Trophoblast cell (in vitro differentiated cells and primary cell): Measurements from ENCODE around the gene BLOC1S2.
"Not testable (repeated sequence)": the region's sequence is repeated elsewhere in the genome, so short reads cannot be mapped to it uniquely, and the experiment has no call there.

ENCODE experiments used
- DNase-seq, 2 donors: peaks; one replicate each; pipeline ENCODE4 v3.0.0-alpha.2; 2016
- H2AFZ ChIP-seq: 2 replicates; pipeline ENCODE4 v1.6.1; 2013; ENCODE audit warnings: low read length, moderate library complexity, mild to moderate bottlenecking; ENCODE audit not compliant: insufficient read depth, poor library complexity
- H2AK5ac ChIP-seq: 2 replicates; pipeline ENCODE4 v1.6.1; 2013; ENCODE audit warnings: mild to moderate bottlenecking, low read length
- H2BK120ac ChIP-seq: 2 replicates; pipeline ENCODE4 v1.6.1; 2013; ENCODE audit warnings: low read length, mild to moderate bottlenecking, moderate library complexity; ENCODE audit not compliant: insufficient read depth, poor library complexity
- H2BK12ac ChIP-seq: 2 replicates; pipeline ENCODE4 v1.6.1; 2013; ENCODE audit warnings: mild to moderate bottlenecking, low read length, moderate library complexity
- H2BK5ac ChIP-seq: 2 replicates; pipeline ENCODE4 v1.6.1; 2013; ENCODE audit warnings: low read length, low read depth, moderate library complexity, mild to moderate bottlenecking; ENCODE audit not compliant: poor library complexity
- H3K14ac ChIP-seq: 2 replicates; pipeline ENCODE4 v1.6.1; 2013; ENCODE audit warnings: mild to moderate bottlenecking, low read length
- H3K18ac ChIP-seq: 2 replicates; pipeline ENCODE4 v1.6.1; 2013; ENCODE audit warnings: mild to moderate bottlenecking, low read length
- H3K23ac ChIP-seq: 2 replicates; pipeline ENCODE4 v1.6.1; 2013; ENCODE audit warnings: low read length
- H3K27ac ChIP-seq: 2 replicates; pipeline ENCODE4 v1.5.1; 2013; ENCODE audit warnings: low read depth, mild to moderate bottlenecking, inconsistent platforms, low read length, moderate library complexity
- H3K27me3 ChIP-seq: 2 replicates; pipeline ENCODE4 v1.6.1; 2013; ENCODE audit warnings: inconsistent platforms, mild to moderate bottlenecking, low read length, moderate library complexity; ENCODE audit not compliant: insufficient read depth
- H3K36me3 ChIP-seq, 2 experiments: 1 replicate in 1 of 2; 2 replicates in 1 of 2; pipeline ENCODE4 v1.6.1; 2013; ENCODE audit warnings: low read length in 2 of 2, mild to moderate bottlenecking in 2 of 2, moderate library complexity in 1 of 2; ENCODE audit not compliant: insufficient read depth in 2 of 2, control insufficient read depth in 1 of 2
- H3K4ac ChIP-seq: 2 replicates; pipeline ENCODE4 v1.6.1; 2013; ENCODE audit warnings: low read depth, mild to moderate bottlenecking, low read length, moderate library complexity
- H3K4me1 ChIP-seq, 2 experiments: 1 replicate in 1 of 2; 2 replicates in 1 of 2; pipeline ENCODE4 v1.6.1; 2013; ENCODE audit warnings: low read length in 2 of 2, mild to moderate bottlenecking in 2 of 2, moderate library complexity in 1 of 2; ENCODE audit not compliant: insufficient read depth in 2 of 2, control insufficient read depth in 1 of 2
- H3K4me2 ChIP-seq: 2 replicates; pipeline ENCODE4 v1.6.1; 2013; ENCODE audit warnings: inconsistent platforms, mild to moderate bottlenecking, low read length, moderate library complexity
- H3K4me3 ChIP-seq: 2 replicates; pipeline ENCODE4 v1.5.1; 2013; ENCODE audit warnings: mild to moderate bottlenecking, low read depth, low read length, inconsistent platforms
- H3K79me1 ChIP-seq: one replicate; pipeline ENCODE4 v1.6.1; 2013; ENCODE audit warnings: low read length
- H3K79me2 ChIP-seq: 2 replicates; pipeline ENCODE4 v1.6.1; 2013; ENCODE audit warnings: low read length, mild to moderate bottlenecking; ENCODE audit not compliant: control insufficient read depth, insufficient read depth, poor library complexity
- H3K9ac ChIP-seq: 2 replicates; pipeline ENCODE4 v1.6.1; 2013; ENCODE audit warnings: mild to moderate bottlenecking, low read length
- H3K9me3 ChIP-seq: 2 replicates; pipeline ENCODE4 v1.6.1; 2013; ENCODE audit warnings: low read depth, mild to moderate bottlenecking, control low read depth, inconsistent platforms, low read length; ENCODE audit not compliant: insufficient read depth
- H4K12ac ChIP-seq: 2 replicates; pipeline ENCODE4 v1.6.1; 2013; ENCODE audit warnings: low read depth, mild to moderate bottlenecking, low read length, moderate library complexity
- H4K8ac ChIP-seq: 2 replicates; pipeline ENCODE4 v1.6.1; 2013; ENCODE audit warnings: low read depth, mild to moderate bottlenecking, low read length, moderate library complexity
- H4K91ac ChIP-seq: one replicate; pipeline ENCODE4 v1.6.1; 2013; ENCODE audit warnings: low read depth, mild to moderate bottlenecking, low read length, moderate library complexity
- WGBS: extraction: QIAGEN DNeasy Blood & Tissue Kit; methylation state at CpG from one replicate; pipeline ENCODE4 v1.1.7; 2013; ENCODE audit warnings: missing lambda C conversion rate; ENCODE audit not compliant: insufficient read length, insufficient coverage; ENCODE audit errors: extremely low coverage; 5-methylcytosine and 5-hydroxymethylcytosine counted together

BLOC1S2 gene

DNA sequence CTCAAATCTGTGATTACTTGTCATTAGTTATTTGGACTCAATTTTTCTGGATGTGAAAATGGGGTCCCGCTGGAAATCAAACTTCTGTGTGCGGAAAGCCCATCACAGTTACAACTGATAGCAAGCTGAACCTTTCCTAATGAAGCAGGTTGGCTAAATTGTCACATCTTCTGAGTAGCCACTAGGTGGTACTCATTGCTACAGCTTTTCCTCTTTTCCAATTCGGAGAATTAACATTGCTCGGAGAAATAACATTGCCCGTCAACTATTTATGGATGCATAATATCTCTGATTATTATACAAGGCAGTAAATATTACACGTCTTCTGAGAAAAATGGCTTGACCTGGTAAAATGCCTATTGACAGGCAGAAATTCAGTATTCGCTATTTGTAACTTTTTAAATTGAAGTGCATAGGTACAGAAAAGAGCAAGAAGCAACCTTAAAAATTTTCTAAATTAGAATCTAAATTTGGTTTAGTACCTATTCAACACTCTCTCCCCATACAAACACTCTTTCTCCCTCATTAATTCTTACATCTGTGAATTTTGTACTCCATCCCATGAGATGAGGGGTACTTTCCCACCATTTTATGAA lies 17.3 kb upstream of the BLOC1S2 start:
- Histone ChIP-seq H3K4me2 (no peak overlapping the region), H3K27me3 (no peaks in the 10 kb centered on the region)

DNA sequence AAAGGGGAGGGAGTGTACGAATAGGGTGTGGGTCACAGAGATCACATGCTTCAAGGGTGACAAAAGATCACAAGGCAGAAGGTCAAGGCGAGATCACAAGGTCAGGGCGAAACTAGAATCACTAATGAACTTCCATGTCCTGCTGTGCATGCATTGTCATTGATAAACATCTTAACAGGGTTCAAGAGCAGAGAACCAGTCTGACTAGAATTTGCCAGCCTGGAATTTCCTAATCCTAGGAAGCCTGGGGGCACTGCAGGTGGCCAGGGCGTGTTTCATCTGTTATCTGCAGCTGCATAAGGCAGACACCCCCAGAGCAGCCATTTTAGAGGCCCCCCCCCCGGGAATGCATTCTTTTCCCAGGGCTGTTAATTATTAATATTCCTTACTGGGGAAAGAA lies 14.6 kb upstream of the BLOC1S2 start:
- not testable (repeated sequence) for H4K8ac ChIP-seq, H3K4me2 ChIP-seq, H2BK12ac ChIP-seq, H3K4me1 ChIP-seq, H3K36me3 ChIP-seq, H3K4ac ChIP-seq, H3K79me1 ChIP-seq, H2BK120ac ChIP-seq, H4K91ac ChIP-seq, H3K9ac ChIP-seq, H3K18ac ChIP-seq, H3K23ac ChIP-seq, H3K9me3 ChIP-seq, H2AFZ ChIP-seq, H3K79me2 ChIP-seq, H3K27me3 ChIP-seq, H3K14ac ChIP-seq, H2AK5ac ChIP-seq, H3K27ac ChIP-seq, H2BK5ac ChIP-seq, H4K12ac ChIP-seq, H3K4me3 ChIP-seq
- peak; percentile 86 for DNase-seq
- no CpG with 5 or more reads among the region's 5 CpGs for WGBS

More for the DNA sequence above, 17.3 kb upstream of the BLOC1S2 start:
- no peaks in the 10 kb centered on the region for H3K79me2 ChIP-seq
- H3K27ac ChIP-seq: no peak overlapping the region
- no peaks in the 10 kb centered on the region for H3K79me1 ChIP-seq
- H3K4ac ChIP-seq: no peak overlapping the region
- no peaks in the 10 kb centered on the region for H3K36me3 ChIP-seq
- peaks cover 2% of the 10 kb centered on the region for H3K9me3 ChIP-seq
- no peak overlapping the region for H3K9ac ChIP-seq
- H2BK120ac ChIP-seq: no peak overlapping the region
- H2AK5ac ChIP-seq: no peak overlapping the region
- H4K12ac ChIP-seq: no peak overlapping the region
- H2AFZ ChIP-seq: no peak overlapping the region
- H2BK12ac ChIP-seq: no peak overlapping the region
- H3K4me3 ChIP-seq: no peak overlapping the region
- no peak overlapping the region for H4K8ac ChIP-seq
- no peak overlapping the region for H3K14ac ChIP-seq
- H3K23ac ChIP-seq: no peak overlapping the region
- H3K18ac ChIP-seq: no peak overlapping the region
- peaks cover 0 to 2% of the 10 kb centered on the region in 2 experiments for H3K4me1 ChIP-seq
- WGBS: no CpG with 5 or more reads among the region's 7 CpGs
- peak in 1 of 2 donors; percentile 61 for DNase-seq
- H4K91ac ChIP-seq: no peak overlapping the region
- no peak overlapping the region for H2BK5ac ChIP-seq

DNA sequence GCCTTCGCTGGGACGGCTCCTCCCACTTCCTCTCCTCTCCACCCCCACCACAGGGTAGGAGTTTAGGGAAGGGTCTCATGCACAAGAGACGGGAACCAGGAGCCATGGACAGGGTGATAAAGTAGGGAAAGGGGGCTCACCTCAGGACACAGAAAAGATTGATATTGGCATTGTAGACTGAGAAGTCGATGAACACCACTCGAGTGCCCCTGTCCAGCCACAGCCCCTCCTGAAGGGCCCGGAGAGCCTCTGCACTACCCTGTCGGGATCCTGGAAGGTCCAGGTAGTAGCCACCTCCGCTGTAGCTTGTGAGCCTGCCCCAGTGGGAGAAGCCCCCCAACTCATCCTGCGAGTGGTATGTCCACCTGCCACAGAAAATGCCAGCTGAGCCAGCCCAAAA lies 10.8 kb upstream of the BLOC1S2 start:
- H2BK12ac ChIP-seq: no peak overlapping the region
- no peak overlapping the region for H2BK5ac ChIP-seq
- H3K4ac ChIP-seq: no peak overlapping the region
- H3K23ac ChIP-seq: no peak overlapping the region
- H4K91ac ChIP-seq: no peak overlapping the region
- no peak overlapping the region for H3K18ac ChIP-seq
- H3K9me3 ChIP-seq: peaks cover 2% of the 10 kb centered on the region
- no peaks in the 10 kb centered on the region for H3K27me3 ChIP-seq
- no peak overlapping the region for H3K4me3 ChIP-seq
- H4K12ac ChIP-seq: no peak overlapping the region
- H2AK5ac ChIP-seq: no peak overlapping the region
- H3K9ac ChIP-seq: no peak overlapping the region
- no CpG with 5 or more reads among the region's 9 CpGs for WGBS
- no peak overlapping the region for H2BK120ac ChIP-seq
- H2AFZ ChIP-seq: no peak overlapping the region
- no peak overlapping the region for H3K27ac ChIP-seq
- no peak overlapping the region for H3K4me2 ChIP-seq
- H3K79me2 ChIP-seq: no peaks in the 10 kb centered on the region
- H3K4me1 ChIP-seq: peaks cover 0 to 2% of the 10 kb centered on the region in 2 experiments
- H3K79me1 ChIP-seq: no peaks in the 10 kb centered on the region
- H3K36me3 ChIP-seq: no peaks in the 10 kb centered on the region
- H3K14ac ChIP-seq: no peak overlapping the region
- H4K8ac ChIP-seq: no peak overlapping the region
- DNase-seq: no peak

DNA sequence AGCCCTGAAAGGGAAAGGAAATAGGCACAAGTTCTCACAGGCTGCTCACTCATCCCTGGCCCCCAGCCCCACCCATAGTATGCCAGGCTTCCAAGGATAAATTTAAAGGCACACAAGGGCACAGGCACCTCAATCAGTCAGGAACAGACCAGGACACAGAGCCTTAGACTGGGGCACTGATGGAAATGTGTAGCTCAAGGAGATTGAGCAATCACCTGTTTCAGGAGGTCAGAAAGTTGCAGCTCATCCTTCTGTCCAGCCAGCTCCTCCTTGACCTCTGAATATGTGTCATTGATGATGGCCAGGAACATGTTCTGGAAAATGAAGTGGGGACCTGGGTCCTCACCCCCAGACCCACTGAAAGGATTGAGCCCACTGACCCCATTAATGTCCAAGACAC lies 6.6 kb upstream of the BLOC1S2 start:
- no peak overlapping the region for H2BK120ac ChIP-seq

More for the DNA sequence above, 6.6 kb upstream of the BLOC1S2 start:
- Histone ChIP-seq H3K9me3 (no peaks in the 10 kb centered on the region), H3K36me3 (no peaks in the 10 kb centered on the region), H2AK5ac (no peak overlapping the region), H3K27me3 (no peaks in the 10 kb centered on the region), H2AFZ (no peak overlapping the region), H3K9ac (no peak overlapping the region), H3K4ac (no peak overlapping the region), H3K27ac (no peak overlapping the region), H4K8ac (no peak overlapping the region), H2BK12ac (no peak overlapping the region), H3K4me2 (no peak overlapping the region), H3K79me2 (no peaks in the 10 kb centered on the region), H3K18ac (no peak overlapping the region), H4K91ac (no peak overlapping the region), H3K4me3 (no peak overlapping the region), H3K4me1 (no peaks in the 10 kb centered on the region), H3K79me1 (no peaks in the 10 kb centered on the region), H4K12ac (no peak overlapping the region), H3K23ac (no peak overlapping the region), H3K14ac (no peak overlapping the region), H2BK5ac (no peak overlapping the region)
- no peak for DNase-seq
